ENCODE measurements around the gene IL12RB2.

Gene IL12RB2

DNA sequence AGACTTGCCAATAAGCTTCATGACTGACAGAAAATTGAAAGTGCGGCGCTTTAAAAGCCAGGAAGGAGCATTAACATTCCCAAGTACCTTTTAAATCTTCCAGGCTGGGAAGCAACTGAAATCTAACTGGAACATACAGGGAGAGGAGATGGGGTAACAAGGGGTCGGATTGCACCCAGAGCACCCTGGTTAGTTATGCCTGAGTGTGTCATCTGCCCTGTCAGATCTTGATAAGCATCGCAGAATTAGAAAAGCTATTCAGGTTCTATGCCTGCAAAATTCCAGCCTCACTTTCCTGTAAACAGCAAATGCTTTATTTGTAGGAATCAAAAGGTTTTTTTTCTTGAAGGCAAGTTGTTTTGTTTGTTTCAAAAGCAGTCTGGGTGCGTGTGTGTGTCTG, 64.0 kb downstream of the IL12RB2 start:
- H3K27ac ChIP-seq (ENCODE audit: low read length) = no peak overlapping the region
- H3K4me2 ChIP-seq (ENCODE audit: low read length) = no peak overlapping the region
- H2AFZ ChIP-seq (ENCODE audit: low read depth, low read length) = no peak overlapping the region
- H3K4me3 ChIP-seq (ENCODE audit: low read length) = no peak overlapping the region
- no peaks in the 10 kb centered on the region for H3K4me1 ChIP-seq (ENCODE audit: low read length)
- no peak overlapping the region for H3K9ac ChIP-seq (ENCODE audit: low read length)
- H3K79me2 ChIP-seq (ENCODE audit: low read length) = no peaks in the 10 kb centered on the region
- H4K20me1 ChIP-seq (ENCODE audit: insufficient read depth, low read length) = no peaks in the 10 kb centered on the region
- no peaks in the 10 kb centered on the region for H3K27me3 ChIP-seq (ENCODE audit: low read depth, low read length)
- H3K9me3 ChIP-seq (ENCODE audit: insufficient read depth, low read length) = no peaks in the 10 kb centered on the region
- no peaks in the 10 kb centered on the region for H3K36me3 ChIP-seq (replicated peaks; ENCODE audit: low read depth, low read length)
- TF ChIP-seq EZH2phosphoT487 (IDR thresholded peaks at IDR 0.05; ENCODE audit: low read depth) = no peak
- TF ChIP-seq, protein P1, sequence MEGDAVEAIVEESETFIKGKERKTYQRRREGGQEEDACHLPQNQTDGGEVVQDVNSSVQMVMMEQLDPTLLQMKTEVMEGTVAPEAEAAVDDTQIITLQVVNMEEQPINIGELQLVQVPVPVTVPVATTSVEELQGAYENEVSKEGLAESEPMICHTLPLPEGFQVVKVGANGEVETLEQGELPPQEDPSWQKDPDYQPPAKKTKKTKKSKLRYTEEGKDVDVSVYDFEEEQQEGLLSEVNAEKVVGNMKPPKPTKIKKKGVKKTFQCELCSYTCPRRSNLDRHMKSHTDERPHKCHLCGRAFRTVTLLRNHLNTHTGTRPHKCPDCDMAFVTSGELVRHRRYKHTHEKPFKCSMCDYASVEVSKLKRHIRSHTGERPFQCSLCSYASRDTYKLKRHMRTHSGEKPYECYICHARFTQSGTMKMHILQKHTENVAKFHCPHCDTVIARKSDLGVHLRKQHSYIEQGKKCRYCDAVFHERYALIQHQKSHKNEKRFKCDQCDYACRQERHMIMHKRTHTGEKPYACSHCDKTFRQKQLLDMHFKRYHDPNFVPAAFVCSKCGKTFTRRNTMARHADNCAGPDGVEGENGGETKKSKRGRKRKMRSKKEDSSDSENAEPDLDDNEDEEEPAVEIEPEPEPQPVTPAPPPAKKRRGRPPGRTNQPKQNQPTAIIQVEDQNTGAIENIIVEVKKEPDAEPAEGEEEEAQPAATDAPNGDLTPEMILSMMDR (IDR thresholded peaks at IDR 0.05; ENCODE audit: low read depth, low read length) = no peak

GRCh38 chr1:67372136-67372535, 64.5 kb downstream of the IL12RB2 start:
- no peak overlapping the region for H2AFZ ChIP-seq (ENCODE audit: low read depth, low read length)
- TF ChIP-seq, protein P1 (IDR thresholded peaks at IDR 0.05; ENCODE audit: low read depth, low read length) = no peak
- TF ChIP-seq EZH2phosphoT487 (IDR thresholded peaks at IDR 0.05; ENCODE audit: low read depth) = no peak
- H4K20me1 ChIP-seq (ENCODE audit: insufficient read depth, low read length) = no peaks in the 10 kb centered on the region
- no peaks in the 10 kb centered on the region for H3K27me3 ChIP-seq (ENCODE audit: low read depth, low read length)
- no peaks in the 10 kb centered on the region for H3K9me3 ChIP-seq (ENCODE audit: insufficient read depth, low read length)
- no peak overlapping the region for H3K27ac ChIP-seq (ENCODE audit: low read length)
- no peaks in the 10 kb centered on the region for H3K36me3 ChIP-seq (replicated peaks; ENCODE audit: low read depth, low read length)
- H3K4me2 ChIP-seq (ENCODE audit: low read length) = no peak overlapping the region
- H3K4me3 ChIP-seq (ENCODE audit: low read length) = no peak overlapping the region
- no peaks in the 10 kb centered on the region for H3K79me2 ChIP-seq (ENCODE audit: low read length)
- no peak overlapping the region for H3K9ac ChIP-seq (ENCODE audit: low read length)
- no peaks in the 10 kb centered on the region for H3K4me1 ChIP-seq (ENCODE audit: low read length)

GRCh38 chr1:67372898-67373297, 65.2 kb downstream of the IL12RB2 start:
- no peak overlapping the region for H3K9ac ChIP-seq (ENCODE audit: low read length)
- H3K4me1 ChIP-seq (ENCODE audit: low read length) = no peaks in the 10 kb centered on the region
- H3K9me3 ChIP-seq (ENCODE audit: insufficient read depth, low read length) = no peaks in the 10 kb centered on the region
- TF ChIP-seq, protein P1 (IDR thresholded peaks at IDR 0.05; ENCODE audit: low read depth, low read length) = no peak
- TF ChIP-seq EZH2phosphoT487 (IDR thresholded peaks at IDR 0.05; ENCODE audit: low read depth) = no peak
- H3K36me3 ChIP-seq (replicated peaks; ENCODE audit: low read depth, low read length) = no peaks in the 10 kb centered on the region
- no peak overlapping the region for H3K4me2 ChIP-seq (ENCODE audit: low read length)
- no peak overlapping the region for H3K4me3 ChIP-seq (ENCODE audit: low read length)
- H3K27me3 ChIP-seq (ENCODE audit: low read depth, low read length) = no peaks in the 10 kb centered on the region
- H3K27ac ChIP-seq (ENCODE audit: low read length) = no peak overlapping the region
- H2AFZ ChIP-seq (ENCODE audit: low read depth, low read length) = no peak overlapping the region
- H4K20me1 ChIP-seq (ENCODE audit: insufficient read depth, low read length) = no peaks in the 10 kb centered on the region
- no peaks in the 10 kb centered on the region for H3K79me2 ChIP-seq (ENCODE audit: low read length)

GRCh38 chr1:67376381-67376780, 68.7 kb downstream of the IL12RB2 start:
- Histone ChIP-seq H3K36me3 (replicated peaks; ENCODE audit: low read depth, low read length) (no peaks in the 10 kb centered on the region), H3K4me1 (ENCODE audit: low read length) (no peaks in the 10 kb centered on the region), H4K20me1 (ENCODE audit: insufficient read depth, low read length) (no peaks in the 10 kb centered on the region), H2AFZ (ENCODE audit: low read depth, low read length) (no peak overlapping the region), H3K27ac (ENCODE audit: low read length) (no peak overlapping the region), H3K4me3 (ENCODE audit: low read length) (no peak overlapping the region), H3K9me3 (ENCODE audit: insufficient read depth, low read length) (no peaks in the 10 kb centered on the region), H3K79me2 (ENCODE audit: low read length) (no peaks in the 10 kb centered on the region), H3K27me3 (ENCODE audit: low read depth, low read length) (no peaks in the 10 kb centered on the region), H3K9ac (ENCODE audit: low read length) (no peak overlapping the region), H3K4me2 (ENCODE audit: low read length) (no peak overlapping the region)
- TF ChIP-seq, protein P1 (IDR thresholded peaks at IDR 0.05; ENCODE audit: low read depth, low read length) = no peak
- no peak for TF ChIP-seq EZH2phosphoT487 (IDR thresholded peaks at IDR 0.05; ENCODE audit: low read depth)
